Adrenal gland (tissue), 12 donors: ENCODE measurements around the gene AUTS2. TPM values are rescaled to one million over a fixed set of nuclear protein-coding genes. Genes with fewer than 3 reads are reported as not detected.

Experiments
- DNase-seq, 7 donors: peaks; one replicate each; pipeline ENCODE4 v3.0.0-alpha.2; 2019 to 2020
- H3K27ac ChIP-seq, 5 donors: fragments of 200-600 bp; sonication (generic) in 4 of 5; 1 replicate in 3 of 5; 2 replicates in 2 of 5; pipeline versions ENCODE4 v1.5.1 to v1.8.0; 2016 to 2020; ENCODE audit warnings: mild to moderate bottlenecking in 1 of 5
- H3K27me3 ChIP-seq: fragments of 200-600 bp; 2 replicates; pipeline ENCODE4 v1.8.0; 2021
- H3K36me3 ChIP-seq, 2 donors: fragments of 200-600 bp; replicated peaks in 1 of 2; 1 replicate in 1 of 2; 2 replicates in 1 of 2; pipeline versions ENCODE4 v1.5.1 to v1.8.0; 2018 to 2022
- H3K4me1 ChIP-seq, 2 donors: fragments of 200-600 bp; replicated peaks in 1 of 2; 1 replicate in 1 of 2; 2 replicates in 1 of 2; pipeline versions ENCODE4 v1.5.1 to v1.8.0; 2018 to 2021
- H3K4me3 ChIP-seq, 4 donors: fragments of 200-600 bp; sonication (generic) in 3 of 4; one replicate each; pipeline ENCODE4 v1.5.1; 2016 to 2018
- H3K9me3 ChIP-seq, 3 donors: fragments of 200-600 bp; sonication (generic) in 1 of 3; replicated peaks in 1 of 3; 1 replicate in 2 of 3; 2 replicates in 1 of 3; pipeline versions ENCODE4 v1.5.1 to v1.8.0; 2016 to 2021
- CTCF ChIP-seq, 6 experiments: fragments of 450-650 bp in 4 of 6; fragments of 200-600 bp in 2 of 6; sonication (generic) in 1 of 6; IDR thresholded peaks; 1 replicate in 5 of 6; 2 replicates in 1 of 6; pipeline versions ENCODE4 v1.5.1 to v1.8.0; 2016 to 2021; ENCODE audit warnings: antibody characterized with exemption in 6 of 6, mild to moderate bottlenecking in 2 of 6, moderate library complexity in 1 of 6
- POLR2A ChIP-seq, 2 donors: fragments of 450-650 bp; IDR thresholded peaks; one replicate each; pipeline ENCODE4 v1.6.1; 2017; ENCODE audit warnings: antibody characterized with exemption in 2 of 2, mild to moderate bottlenecking in 2 of 2, moderate library complexity in 1 of 2
- WGBS, 4 donors: extraction: QIAGEN DNeasy Blood & Tissue Kit in 2 of 4; methylation state at CpG; one replicate each; pipeline versions ENCODE4 v1.1.5 to v1.1.7; 2013 to 2017; 5-methylcytosine and 5-hydroxymethylcytosine counted together
- intact Hi-C, 2 donors: fragments of 100-400 bp; cut with DNase I; formaldehyde crosslinking; loops; one replicate each; pipeline versions ENCODE4 v1.14.1 to v1.15.0; 2022 to 2023
- polyA plus RNA-seq, 3 donors: library from polyadenylated mRNA; stranded (reverse); fragments of 200-250 nt in 2 of 3; fragments of 350-450 nt in 1 of 3; fragmentation: Illumina TruSeq in 1 of 3; extraction: RNeasy Lipid Tissue Mini Kit (QIAGEN cat#74804) in 1 of 3; gene quantifications; one replicate each; pipeline ENCODE4 v1.2.3, GENCODE V29; 2013 to 2014
- total RNA-seq, 9 donors: library from RNA; depleted of rRNA in 4 of 9; stranded (reverse); fragments of >200 nt in 4 of 9; fragments of 120-200 nt in 1 of 9; fragmentation: NEBNext Ultra II Directional in 1 of 9; extraction: Animal tissue kit (Norgen Biotek cat#: 25700) in 1 of 9; gene quantifications; one replicate each; pipeline versions ENCODE4 v1.1.0 to v1.2.4, GENCODE V29; 2013 to 2023
- donor health status: healthy with polysubstance abuse.
- donor health status: Bipolar disorder and iron deficiency.
- donor health status: DM: yes; HTN: yes; CAD: no.
- donor health status: DM: no; HTN: no; CAD: no.
- donor health status: DM: no; HTN: no; CAD: no.
- donor health status: DM: yes; HTN: yes; CAD: no.

AUTS2 gene
- total and polyA plus RNA-seq, 12 donors = 6.4 to 44.0 (median 15.2) TPM

- intact Hi-C loops = no loop called here
- DNase-seq = no peak
- H3K4me1 ChIP-seq = peaks cover 7 to 21% of the 10 kb centered on the region in 2 donors
Observed at GRCh38 chr7:69786730-69787395, 188.6 kb downstream of the AUTS2 start.

DNA sequence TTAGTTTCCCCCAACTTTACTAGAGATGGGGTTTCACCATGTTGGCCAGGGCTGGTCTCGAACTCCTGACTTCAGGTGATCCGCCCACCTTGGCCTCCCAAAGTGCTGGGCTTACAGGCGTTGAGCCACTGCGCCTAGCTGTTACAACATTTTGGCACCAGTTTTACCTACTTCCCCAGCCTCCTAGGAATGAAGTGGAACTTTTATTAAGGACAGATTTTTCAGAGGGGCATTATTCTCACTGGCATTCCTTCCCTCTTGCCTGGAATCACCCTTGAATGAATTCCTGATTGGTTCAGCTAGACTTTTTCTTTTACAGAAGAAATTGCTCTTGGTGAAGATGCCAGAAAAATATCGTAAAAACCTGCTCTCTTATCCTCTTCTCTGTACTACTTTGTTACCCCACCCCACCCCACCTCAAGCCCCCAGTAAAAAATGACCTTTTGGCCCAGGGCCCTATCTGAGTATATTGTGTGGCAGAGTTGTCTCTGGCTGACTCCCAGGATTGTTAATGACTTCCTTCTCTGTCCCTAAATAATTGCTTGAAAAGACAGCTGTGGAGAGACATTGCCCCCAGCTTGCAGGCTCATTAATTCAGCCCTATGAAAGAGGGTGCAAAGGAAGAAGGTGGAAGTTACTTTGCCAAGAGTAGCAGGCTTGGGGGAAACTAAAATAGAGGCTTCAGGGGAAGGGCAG, 189.6 kb downstream of the AUTS2 start:
- TF ChIP-seq CTCF (IDR thresholded peaks at IDR 0.05) = no peak
- no peak for TF ChIP-seq POLR2A (IDR thresholded peaks at IDR 0.05)
- intact Hi-C loops = no loop called here
- Histone ChIP-seq H3K36me3 (no peaks in the 10 kb centered on the region), H3K4me1 (peaks cover 7 to 18% of the 10 kb centered on the region in 2 donors), H3K27me3 (no peaks in the 10 kb centered on the region), H3K4me3 (no peak overlapping the region), H3K27ac (no peak overlapping the region), H3K9me3 (no peaks in the 10 kb centered on the region)
- DNase-seq = no peak
- WGBS, 4 donors = 76 to 90% (median 87%) methylated on average over 5 of the region's 5 CpGs

More at GRCh38 chr7:69786730-69787395, 188.6 kb downstream of the AUTS2 start:
- no peaks in the 10 kb centered on the region for H3K9me3 ChIP-seq
- H3K27me3 ChIP-seq = no peaks in the 10 kb centered on the region
- H3K36me3 ChIP-seq = no peaks in the 10 kb centered on the region
- no peak overlapping the region for H3K27ac ChIP-seq
- no peak overlapping the region for H3K4me3 ChIP-seq
- TF ChIP-seq POLR2A (IDR thresholded peaks at IDR 0.05) (no peak), CTCF (IDR thresholded peaks at IDR 0.05) (no peak)
- 60 to 87% (median 73%) methylated on average over 3 of the region's 3 CpGs for WGBS, 4 donors

- WGBS, 4 donors = 76 to 97% (median 81%) methylated on average over 2 of the region's 2 CpGs
- Histone ChIP-seq H3K36me3 (no peaks in the 10 kb centered on the region), H3K4me1 (peaks cover 7 to 9% of the 10 kb centered on the region in 2 donors), H3K4me3 (no peak overlapping the region), H3K27me3 (no peaks in the 10 kb centered on the region), H3K27ac (no peak overlapping the region), H3K9me3 (no peaks in the 10 kb centered on the region)
- DNase-seq = no peak
- intact Hi-C loops = no loop called here
- no peak for TF ChIP-seq CTCF (IDR thresholded peaks at IDR 0.05)
- no peak for TF ChIP-seq POLR2A (IDR thresholded peaks at IDR 0.05)
Observed at GRCh38 chr7:69789563-69789962, 191.3 kb downstream of the AUTS2 start.

DNA sequence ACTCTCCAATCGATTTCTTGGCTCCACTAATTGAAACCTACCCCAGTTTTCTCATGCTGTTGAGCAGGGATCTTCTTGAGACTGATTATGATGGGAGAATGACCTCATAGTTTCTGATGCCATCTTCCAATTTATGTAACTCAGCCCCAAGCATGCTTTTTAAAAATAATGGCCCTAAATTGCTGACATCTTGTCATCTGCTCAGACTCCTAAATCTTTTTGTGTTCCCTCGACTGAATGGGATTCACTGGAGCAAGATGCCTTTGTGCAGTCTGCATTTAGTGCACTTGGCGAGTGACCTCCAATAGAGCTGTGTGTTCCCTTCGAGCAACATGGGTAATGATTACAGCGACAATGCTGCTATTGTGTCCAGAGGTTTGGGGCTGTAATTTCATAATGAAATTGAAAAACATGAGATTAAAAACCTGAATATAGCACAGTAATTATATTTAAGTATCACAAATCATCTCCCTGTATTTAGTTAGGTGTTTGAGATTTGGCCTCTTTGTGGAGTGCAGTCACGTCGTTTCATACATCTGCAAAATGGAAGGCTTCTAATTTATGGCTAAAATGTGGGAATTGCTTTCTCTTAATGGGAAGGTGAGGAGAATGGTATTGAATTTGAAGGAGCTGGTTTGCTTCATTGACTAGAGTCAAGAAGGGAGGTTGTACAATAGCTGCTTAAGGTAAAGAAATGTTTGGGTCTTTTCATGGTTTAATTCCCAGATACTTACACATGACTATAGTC, 192.9 kb downstream of the AUTS2 start:
- whole genome bisulfite sequencing, 4 donors = 86 to 90% (median 89%) methylated on average over 7 of the region's 7 CpGs
- Histone ChIP-seq H3K4me1 (peaks cover 7 to 9% of the 10 kb centered on the region in 2 donors), H3K36me3 (no peaks in the 10 kb centered on the region), H3K4me3 (no peak overlapping the region), H3K9me3 (no peaks in the 10 kb centered on the region), H3K27me3 (no peaks in the 10 kb centered on the region), H3K27ac (no peak overlapping the region)
- no peak for DNase-seq
- intact Hi-C loops = no loop called here
- no peak for TF ChIP-seq CTCF (IDR thresholded peaks at IDR 0.05)
